IMR-90 (cell line): ENCODE results near the gene VDAC1. TPM values are rescaled to one million over a fixed set of nuclear protein-coding genes. Genes with fewer than 3 reads are reported as not detected.

Source experiments
- ATAC-seq: fragments of 200-7000 bp; cut with Tn5 transposase; 2 replicates; pipeline ENCODE4 v1.9.1; 2020; ENCODE audit warnings: low read depth, mild to moderate bottlenecking, moderate library complexity
- BruUV-seq: library from RNA; stranded (reverse); fragments of 400-500 nt; replicated peaks from 2 replicates; lab custom pipeline; 2021; lab: Mats Ljungman, UMichigan
- CTCF ChIA-PET: fragments of 300-600 bp; formaldehyde crosslinking; extraction: SDS; loops from one replicate; lab custom pipeline; 2021; ENCODE audit warnings: antibody characterized with exemption; lab: Yijun Ruan, JAX
- POLR2A ChIA-PET: fragments of 300-600 bp; sonication (Branson Sonifier 250); formaldehyde crosslinking; loops from one replicate; lab custom pipeline; 2022; ENCODE audit warnings: antibody characterized with exemption; ENCODE audit not compliant: unreplicated experiment; lab: Charles Lee
- DNase-seq: peaks from one replicate; pipeline ENCODE4 v3.0.0; 2013
- H2AFZ ChIP-seq: replicated peaks from 2 replicates; pipeline ENCODE3; 2013; ENCODE audit warnings: low read length, mild to moderate bottlenecking; ENCODE audit not compliant: poor library complexity
- H2AK5ac ChIP-seq: 2 replicates; pipeline ENCODE4 v1.6.1; 2013; ENCODE audit warnings: low read depth, low read length, inconsistent platforms
- H2AK9ac ChIP-seq: replicated peaks from 2 replicates; pipeline ENCODE3; 2013; ENCODE audit warnings: mild to moderate bottlenecking, low read depth, low read length, moderate library complexity; ENCODE audit not compliant: poor library complexity
- H2BK120ac ChIP-seq: 2 replicates; pipeline ENCODE4 v1.6.1; 2013; ENCODE audit warnings: low read depth, low read length, inconsistent platforms
- H2BK15ac ChIP-seq: 3 replicates; pipeline ENCODE4 v1.6.1; 2013; ENCODE audit warnings: low read depth, low read length, inconsistent platforms
- H2BK20ac ChIP-seq: 2 replicates; pipeline ENCODE4 v1.6.1; 2013; ENCODE audit warnings: low read depth, mild to moderate bottlenecking, inconsistent platforms, low read length, moderate library complexity
- H2BK5ac ChIP-seq: 2 replicates; pipeline ENCODE4 v1.6.1; 2013; ENCODE audit warnings: mild to moderate bottlenecking, low read depth, low read length, inconsistent platforms; ENCODE audit not compliant: poor library complexity, severe bottlenecking
- H3K14ac ChIP-seq: replicated peaks from 2 replicates; pipeline ENCODE4 v1.6.1; 2013; ENCODE audit warnings: low read depth, low read length, inconsistent platforms
- H3K18ac ChIP-seq: 2 replicates; pipeline ENCODE4 v1.6.1; 2013; ENCODE audit warnings: low read depth, low read length, control low read depth
- H3K23ac ChIP-seq: 2 replicates; pipeline ENCODE4 v1.6.1; 2013; ENCODE audit warnings: low read depth, low read length, inconsistent platforms
- H3K27ac ChIP-seq: 2 replicates; pipeline ENCODE4 v1.5.1; 2013; ENCODE audit warnings: mild to moderate bottlenecking, control low read depth, low read length; ENCODE audit not compliant: insufficient read depth
- H3K27me3 ChIP-seq: 2 replicates; pipeline ENCODE4 v1.6.1; 2013; ENCODE audit warnings: low read length; ENCODE audit not compliant: control insufficient read depth, insufficient read depth
- H3K36me3 ChIP-seq: 2 replicates; pipeline ENCODE4 v1.6.1; 2013; ENCODE audit warnings: low read length, mixed read lengths; ENCODE audit not compliant: control insufficient read depth, insufficient read depth
- H3K4ac ChIP-seq: 2 replicates; pipeline ENCODE4 v1.6.1; 2013; ENCODE audit warnings: low read depth, low read length, inconsistent platforms
- H3K4me1 ChIP-seq: 2 replicates; pipeline ENCODE4 v1.6.1; 2013; ENCODE audit warnings: low read length, mixed read lengths; ENCODE audit not compliant: control insufficient read depth, insufficient read depth
- H3K4me2 ChIP-seq: 2 replicates; pipeline ENCODE4 v1.6.1; 2013; ENCODE audit warnings: low read depth, mild to moderate bottlenecking, control low read depth, low read length, moderate library complexity
- H3K4me3 ChIP-seq: 2 replicates; pipeline ENCODE4 v1.5.1; 2013; ENCODE audit warnings: low read depth, mild to moderate bottlenecking, control low read depth, low read length, moderate library complexity; ENCODE audit not compliant: insufficient read depth
- H3K56ac ChIP-seq: 2 replicates; pipeline ENCODE4 v1.6.1; 2013; ENCODE audit warnings: low read length, inconsistent platforms; ENCODE audit not compliant: insufficient read depth; ENCODE audit errors: extremely low read depth
- H3K79me1 ChIP-seq, 2 experiments: 2 replicates each; pipeline ENCODE4 v1.6.1; 2013; ENCODE audit warnings: low read length in 2 of 2, inconsistent platforms in 1 of 2, low read depth in 1 of 2
- H3K9ac ChIP-seq: 2 replicates; pipeline ENCODE4 v1.6.1; 2013; ENCODE audit warnings: low read depth, low read length, control low read depth
- H3K9me1 ChIP-seq: 2 replicates; pipeline ENCODE4 v1.6.1; 2013; ENCODE audit warnings: low read length, inconsistent platforms; ENCODE audit not compliant: insufficient read depth
- H3K9me3 ChIP-seq: 2 replicates; pipeline ENCODE4 v1.6.1; 2013; ENCODE audit warnings: low read length; ENCODE audit not compliant: control insufficient read depth, insufficient read depth
- H4K20me1 ChIP-seq: 2 replicates; pipeline ENCODE4 v1.6.1; 2013; ENCODE audit warnings: low read length, inconsistent platforms; ENCODE audit not compliant: insufficient read depth
- H4K5ac ChIP-seq: 2 replicates; pipeline ENCODE4 v1.6.1; 2013; ENCODE audit warnings: mild to moderate bottlenecking, low read depth, low read length, control low read depth
- H4K8ac ChIP-seq, 2 experiments: 2 replicates each; pipeline ENCODE4 v1.6.1; 2013; ENCODE audit warnings: low read depth in 2 of 2, low read length in 2 of 2, control low read depth in 1 of 2, inconsistent platforms in 1 of 2
- H4K91ac ChIP-seq: 2 replicates; pipeline ENCODE4 v1.6.1; 2013; ENCODE audit warnings: low read depth, low read length, inconsistent platforms; ENCODE audit not compliant: insufficient read depth
- BHLHE40 ChIP-seq: fragments of 150-350 bp; IDR thresholded peaks from 2 replicates; pipeline ENCODE4 v1.6.1; 2016; ENCODE audit warnings: mild to moderate bottlenecking, low read depth, low read length
- CEBPB ChIP-seq: IDR thresholded peaks from 2 replicates; pipeline ENCODE4 v1.6.1; 2012; ENCODE audit warnings: low read depth, low read length, improper control_type of control experiment
- CHD1 ChIP-seq: IDR thresholded peaks from 2 replicates; pipeline ENCODE4 v1.6.1; 2012; ENCODE audit warnings: low read depth, low read length, improper control_type of control experiment
- FOS ChIP-seq: fragments of 150-350 bp; IDR thresholded peaks from 2 replicates; pipeline ENCODE4 v1.6.1; 2016; ENCODE audit warnings: low read depth, low read length
- MAFK ChIP-seq: IDR thresholded peaks from 2 replicates; pipeline ENCODE4 v1.6.1; 2012; ENCODE audit warnings: low read depth, low read length, improper control_type of control experiment
- MAZ ChIP-seq: IDR thresholded peaks from 2 replicates; pipeline ENCODE4 v1.6.1; 2012; ENCODE audit warnings: low read depth, mild to moderate bottlenecking, low read length, improper control_type of control experiment, moderate library complexity, borderline replicate concordance
- POLR2A ChIP-seq: IDR thresholded peaks from 2 replicates; pipeline ENCODE4 v1.6.1; 2012; ENCODE audit warnings: mild to moderate bottlenecking, low read depth, low read length
- RAD21 ChIP-seq: IDR thresholded peaks from 2 replicates; pipeline ENCODE4 v1.6.1; 2012; ENCODE audit warnings: low read length, improper control_type of control experiment
- RCOR1 ChIP-seq: IDR thresholded peaks from 2 replicates; pipeline ENCODE4 v1.6.1; 2012; ENCODE audit warnings: mild to moderate bottlenecking, low read length, improper control_type of control experiment; ENCODE audit not compliant: insufficient replicate concordance
- RFX5 ChIP-seq: IDR thresholded peaks from 2 replicates; pipeline ENCODE4 v1.8.0; 2012; ENCODE audit warnings: low read depth, mild to moderate bottlenecking, low read length, moderate library complexity
- SMC3 ChIP-seq: fragments of 150-350 bp; IDR thresholded peaks from 2 replicates; pipeline ENCODE4 v1.6.1; 2016; ENCODE audit warnings: low read depth, mild to moderate bottlenecking, antibody characterized with exemption, low read length, moderate library complexity
- WGBS, 2 experiments: methylation state at CpG; one replicate each; pipeline versions ENCODE4 v1.1.5 to v1.1.7; 2013; ENCODE audit warnings: missing lambda C conversion rate in 2 of 2; ENCODE audit not compliant: insufficient read length in 1 of 2; ENCODE audit errors: extremely low coverage in 2 of 2; 5-methylcytosine and 5-hydroxymethylcytosine counted together
- dilution Hi-C: fragments of 300-500 bp; cut with HindIII; formaldehyde crosslinking; loops from one replicate; pipeline ENCODE4 v1.14.3; 2018; ENCODE audit warnings: low sequenced_read_pairs; ENCODE audit not compliant: unreplicated experiment
- in situ Hi-C: fragments of 300-500 bp; cut with MboI; formaldehyde crosslinking; loops from 3 replicates; pipeline ENCODE4 v1.14.3; 2019; ENCODE audit warnings: low sequenced_read_pairs, inconsistent platforms, mixed read lengths
- intact Hi-C: fragments of 100-400 bp; cut with micrococcal nuclease; formaldehyde crosslinking; loops from 2 replicates; pipeline ENCODE4 v1.10.0; 2022
- polyA plus RNA-seq, 3 experiments: library from polyadenylated mRNA; depleted of rRNA; stranded (reverse); fragments of >200 nt; gene quantifications; 2 replicates each; pipeline ENCODE4 v1.2.3, GENCODE V29; 2012; ENCODE audit warnings: low replicate concordance in 1 of 3
- total RNA-seq: library from RNA; depleted of rRNA; stranded (reverse); fragments of >200 nt; gene quantifications from 2 replicates; pipeline ENCODE4 v1.2.3, GENCODE V29; 2012
- TF ChIP-seq, protein P1 (sequence below): conservative IDR thresholded peaks from 2 replicates; pipeline ENCODE4 v1.5.1; 2012; ENCODE audit warnings: mild to moderate bottlenecking, low read depth, low read length, improper control_type of control experiment
- TF ChIP-seq, protein P2 (sequence below): fragments of 150-350 bp; IDR thresholded peaks from 2 replicates; pipeline ENCODE4 v1.6.1; 2016; ENCODE audit warnings: low read depth, mild to moderate bottlenecking, low read length, moderate library complexity, borderline replicate concordance

VDAC1 gene
- total and polyA plus RNA-seq, 2 of the 4 experiments (the other 2 are of a cell fraction), result 289 to 365 TPM

DNA sequence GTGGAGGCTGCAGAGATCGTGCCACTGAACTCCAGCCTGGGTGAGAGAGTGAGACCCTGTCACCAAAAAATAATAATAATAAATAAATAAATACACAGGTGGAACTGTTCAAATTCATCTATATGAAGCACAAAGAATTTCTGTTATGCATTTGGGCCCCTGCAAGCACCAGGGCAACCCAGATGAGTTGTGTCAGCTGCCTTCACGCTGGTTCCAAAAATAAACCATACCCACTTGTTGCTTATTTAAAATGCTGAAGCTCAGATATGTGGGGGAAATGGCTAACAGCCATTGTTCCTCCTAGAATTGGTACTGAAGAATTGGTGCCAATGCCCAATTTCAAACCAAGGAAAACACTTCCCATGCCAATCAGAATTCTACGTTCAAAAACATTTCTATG lies 25.8 kb downstream of the VDAC1 start:
- in situ Hi-C loops (no loop called here), dilution Hi-C loops (no loop called here), intact Hi-C loops (no loop called here)
- H3K9me1 ChIP-seq, result 0 out of 2 replicates have a peak, but pooled peaks cover 7% of the 10 kb centered on the region
- peaks cover 48% of the 10 kb centered on the region for H3K36me3 ChIP-seq
- no peak overlapping the region for H3K4ac ChIP-seq
- no peak overlapping the region for H4K5ac ChIP-seq
- H3K56ac ChIP-seq, result no peak overlapping the region
- BruUV-seq, result no TSS peak
- H4K20me1 ChIP-seq, result peaks cover 17% of the 10 kb centered on the region
- no peak overlapping the region for H2AK9ac ChIP-seq
- no peak overlapping the region for H4K8ac ChIP-seq
- H2AFZ ChIP-seq, result no peak overlapping the region
- POLR2A ChIA-PET, result no interaction called here
- no peak overlapping the region for H2BK5ac ChIP-seq
- no peak overlapping the region for H2AK5ac ChIP-seq
- H2BK20ac ChIP-seq, result no peak overlapping the region
- no peak overlapping the region for H2BK120ac ChIP-seq
- H3K4me1 ChIP-seq, result peaks cover 10% of the 10 kb centered on the region
- WGBS, 2 experiments, result no CpG with 5 or more reads among the region's 3 CpGs
- no peak overlapping the region for H3K4me3 ChIP-seq
- ATAC-seq (no peak), DNase-seq (no peak)
- no peak overlapping the region for H3K14ac ChIP-seq
- no peak overlapping the region for H3K4me2 ChIP-seq
- H4K91ac ChIP-seq, result no peak overlapping the region
- H2BK15ac ChIP-seq, result no peak overlapping the region
- H3K27me3 ChIP-seq, result no peaks in the 10 kb centered on the region
- H3K9me3 ChIP-seq, result no peaks in the 10 kb centered on the region
- H3K27ac ChIP-seq, result no peak overlapping the region
- TF ChIP-seq FOS (no peak), CEBPB (no peak), BHLHE40 (no peak), MAZ (no peak), SMC3 (no peak), POLR2A (no peak), RCOR1 (no peak), CHD1 (no peak), RFX5 (no peak), MAFK (no peak), RAD21 (no peak)
- TF ChIP-seq, protein P1, sequence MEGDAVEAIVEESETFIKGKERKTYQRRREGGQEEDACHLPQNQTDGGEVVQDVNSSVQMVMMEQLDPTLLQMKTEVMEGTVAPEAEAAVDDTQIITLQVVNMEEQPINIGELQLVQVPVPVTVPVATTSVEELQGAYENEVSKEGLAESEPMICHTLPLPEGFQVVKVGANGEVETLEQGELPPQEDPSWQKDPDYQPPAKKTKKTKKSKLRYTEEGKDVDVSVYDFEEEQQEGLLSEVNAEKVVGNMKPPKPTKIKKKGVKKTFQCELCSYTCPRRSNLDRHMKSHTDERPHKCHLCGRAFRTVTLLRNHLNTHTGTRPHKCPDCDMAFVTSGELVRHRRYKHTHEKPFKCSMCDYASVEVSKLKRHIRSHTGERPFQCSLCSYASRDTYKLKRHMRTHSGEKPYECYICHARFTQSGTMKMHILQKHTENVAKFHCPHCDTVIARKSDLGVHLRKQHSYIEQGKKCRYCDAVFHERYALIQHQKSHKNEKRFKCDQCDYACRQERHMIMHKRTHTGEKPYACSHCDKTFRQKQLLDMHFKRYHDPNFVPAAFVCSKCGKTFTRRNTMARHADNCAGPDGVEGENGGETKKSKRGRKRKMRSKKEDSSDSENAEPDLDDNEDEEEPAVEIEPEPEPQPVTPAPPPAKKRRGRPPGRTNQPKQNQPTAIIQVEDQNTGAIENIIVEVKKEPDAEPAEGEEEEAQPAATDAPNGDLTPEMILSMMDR, result no peak
- TF ChIP-seq, protein P2, sequence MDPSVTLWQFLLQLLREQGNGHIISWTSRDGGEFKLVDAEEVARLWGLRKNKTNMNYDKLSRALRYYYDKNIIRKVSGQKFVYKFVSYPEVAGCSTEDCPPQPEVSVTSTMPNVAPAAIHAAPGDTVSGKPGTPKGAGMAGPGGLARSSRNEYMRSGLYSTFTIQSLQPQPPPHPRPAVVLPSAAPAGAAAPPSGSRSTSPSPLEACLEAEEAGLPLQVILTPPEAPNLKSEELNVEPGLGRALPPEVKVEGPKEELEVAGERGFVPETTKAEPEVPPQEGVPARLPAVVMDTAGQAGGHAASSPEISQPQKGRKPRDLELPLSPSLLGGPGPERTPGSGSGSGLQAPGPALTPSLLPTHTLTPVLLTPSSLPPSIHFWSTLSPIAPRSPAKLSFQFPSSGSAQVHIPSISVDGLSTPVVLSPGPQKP, result no peak
- H3K9ac ChIP-seq, result no peak overlapping the region
- no peak overlapping the region for H3K18ac ChIP-seq
- H3K79me1 ChIP-seq, result peaks cover 30 to 61% of the 10 kb centered on the region in 2 experiments
- peak overlapping the region; percentile 31; the same call in 1 of the 2 replicates for H3K23ac ChIP-seq
- CTCF ChIA-PET, result interaction anchor here (0.6 to 2.5 kb wide), 3 partner anchors 14 to 61 kb away, joined by 3 to 12 read pairs (median 4); no protein-coding TSS in a partner anchor
